Stomach (tissue), 9 donors: ENCODE measurements around the gene ZNF614. TPM values are rescaled to one million over a fixed set of nuclear protein-coding genes. Genes with fewer than 3 reads are reported as not detected.
"Not testable (repeated sequence)": the region's sequence is repeated elsewhere in the genome, so short reads cannot be mapped to it uniquely, and the experiment has no call there.

ENCODE experiments used
- DNase-seq, 2 donors: peaks; one replicate each; pipeline versions ENCODE4 v3.0.0 to v3.0.0-alpha.2; 2013 to 2019
- H3K27ac ChIP-seq, 5 donors: fragments of 200-600 bp in 4 of 5; sonication (generic) in 4 of 5; one replicate each; pipeline ENCODE4 v1.5.1; 2013 to 2019; ENCODE audit warnings: mild to moderate bottlenecking in 1 of 5, moderate library complexity in 1 of 5
- H3K27me3 ChIP-seq, 3 donors: fragments of 200-600 bp; sonication (generic); one replicate each; pipeline ENCODE4 v1.5.1; 2017 to 2019; ENCODE audit warnings: mixed run types in 1 of 3
- H3K36me3 ChIP-seq, 4 donors: fragments of 200-600 bp; sonication (generic); 1 replicate in 3 of 4; 2 replicates in 1 of 4; pipeline ENCODE4 v1.5.1; 2016 to 2019
- H3K4me1 ChIP-seq, 4 donors: fragments of 200-600 bp; sonication (generic); one replicate each; pipeline ENCODE4 v1.5.1; 2016 to 2019
- H3K4me3 ChIP-seq, 4 donors: fragments of 200-600 bp; sonication (generic) in 3 of 4; one replicate each; pipeline ENCODE4 v1.5.1; 2016 to 2019; ENCODE audit warnings: mild to moderate bottlenecking in 1 of 4
- H3K9me3 ChIP-seq, 4 donors: fragments of 200-600 bp; sonication (generic); one replicate each; pipeline ENCODE4 v1.5.1; 2016 to 2019
- EP300 ChIP-seq: sonication (generic); formaldehyde crosslinking; IDR thresholded peaks from one replicate; pipeline ENCODE4 v1.6.1; 2017; ENCODE audit warnings: antibody characterized with exemption
- POLR2A ChIP-seq, 4 donors: fragments of 450-650 bp; IDR thresholded peaks; one replicate each; pipeline ENCODE4 v1.6.1; 2016; ENCODE audit warnings: antibody characterized with exemption in 4 of 4, control low read depth in 2 of 4, mild to moderate bottlenecking in 1 of 4, moderate library complexity in 1 of 4
- POLR2AphosphoS5 ChIP-seq, 3 donors: sonication (generic); formaldehyde crosslinking; IDR thresholded peaks; one replicate each; pipeline ENCODE4 v1.6.1; 2016; ENCODE audit warnings: antibody characterized with exemption in 3 of 3
- WGBS, 5 donors: extraction: QIAGEN DNeasy Blood & Tissue Kit in 3 of 5; methylation state at CpG; one replicate each; pipeline versions ENCODE4 v1.1.5 to v1.1.7; 2013 to 2018; 5-methylcytosine and 5-hydroxymethylcytosine counted together
- intact Hi-C: fragments of 100-400 bp; cut with DNase I; formaldehyde crosslinking; loops from one replicate; pipeline ENCODE4 v1.15.1; 2023; ENCODE audit warnings: low total_unique reads
- polyA plus RNA-seq, 3 donors: library from polyadenylated mRNA; stranded (reverse); fragments of 200-250 nt; gene quantifications; one replicate each; pipeline ENCODE4 v1.2.3, GENCODE V29; 2013
- total RNA-seq, 5 donors: library from RNA; depleted of rRNA; stranded (reverse); fragments of >200 nt; gene quantifications; one replicate each; pipeline versions ENCODE4 v1.1.0 to v1.2.3, GENCODE V29; 2014 to 2016
- TF ChIP-seq, protein P1 (sequence below), 7 experiments: fragments of 450-650 bp in 4 of 7; fragments of 200-600 bp in 3 of 7; sonication (generic) in 3 of 7; IDR thresholded peaks; one replicate each; pipeline ENCODE4 v1.5.1; 2016 to 2019; ENCODE audit warnings: antibody characterized with exemption in 7 of 7, control low read depth in 2 of 7, mild to moderate bottlenecking in 1 of 7
- donor health status: healthy with polysubstance abuse.
- donor health status: Bipolar disorder and iron deficiency.
- donor health status: healthy.

Gene ZNF614
- total and polyA plus RNA-seq, 8 donors: 1.9 to 15.2 (median 3.8) TPM; not detected in 1

- H3K36me3 ChIP-seq: peaks cover 46 to 99% (median 84%) of the 10 kb centered on the region in 4 donors
- TF ChIP-seq, protein P1, sequence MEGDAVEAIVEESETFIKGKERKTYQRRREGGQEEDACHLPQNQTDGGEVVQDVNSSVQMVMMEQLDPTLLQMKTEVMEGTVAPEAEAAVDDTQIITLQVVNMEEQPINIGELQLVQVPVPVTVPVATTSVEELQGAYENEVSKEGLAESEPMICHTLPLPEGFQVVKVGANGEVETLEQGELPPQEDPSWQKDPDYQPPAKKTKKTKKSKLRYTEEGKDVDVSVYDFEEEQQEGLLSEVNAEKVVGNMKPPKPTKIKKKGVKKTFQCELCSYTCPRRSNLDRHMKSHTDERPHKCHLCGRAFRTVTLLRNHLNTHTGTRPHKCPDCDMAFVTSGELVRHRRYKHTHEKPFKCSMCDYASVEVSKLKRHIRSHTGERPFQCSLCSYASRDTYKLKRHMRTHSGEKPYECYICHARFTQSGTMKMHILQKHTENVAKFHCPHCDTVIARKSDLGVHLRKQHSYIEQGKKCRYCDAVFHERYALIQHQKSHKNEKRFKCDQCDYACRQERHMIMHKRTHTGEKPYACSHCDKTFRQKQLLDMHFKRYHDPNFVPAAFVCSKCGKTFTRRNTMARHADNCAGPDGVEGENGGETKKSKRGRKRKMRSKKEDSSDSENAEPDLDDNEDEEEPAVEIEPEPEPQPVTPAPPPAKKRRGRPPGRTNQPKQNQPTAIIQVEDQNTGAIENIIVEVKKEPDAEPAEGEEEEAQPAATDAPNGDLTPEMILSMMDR (IDR thresholded peaks at IDR 0.05): no peak
- TF ChIP-seq EP300 (no peak), POLR2AphosphoS5 (IDR thresholded peaks at IDR 0.05) (no peak), POLR2A (IDR thresholded peaks at IDR 0.05) (no peak)
- 98% methylated on average over 6 of the region's 6 CpGs for WGBS, 5 donors
These were observed 37.2 kb upstream of the ZNF614 start for GRCh38 chr19:52065399-52065798.

GRCh38 chr19:52056480-52056879 is 28.3 kb upstream of the ZNF614 start:
- intact Hi-C loops, H3K27me3 ChIP-seq, DNase-seq, H3K27ac ChIP-seq, H3K4me1 ChIP-seq, H3K4me3 ChIP-seq: not testable (repeated sequence)
- H3K36me3 ChIP-seq: peaks cover 0 to 34% (median 7%) of the 10 kb centered on the region in 4 donors
- WGBS, 5 donors: 94 to 99% (median 96%) methylated on average over 3 of the region's 3 CpGs
- peaks cover 20 to 100% (median 71%) of the 10 kb centered on the region in 4 donors for H3K9me3 ChIP-seq

More at GRCh38 chr19:52065399-52065798, 37.2 kb upstream of the ZNF614 start:
- intact Hi-C loops: no loop called here
- H3K27ac ChIP-seq: no peak overlapping the region
- no peaks in the 10 kb centered on the region for H3K4me1 ChIP-seq
- H3K9me3 ChIP-seq: peaks cover 89 to 100% (median 95%) of the 10 kb centered on the region in 4 donors
- no peaks in the 10 kb centered on the region for H3K27me3 ChIP-seq
- H3K4me3 ChIP-seq: no peak overlapping the region
- DNase-seq: no peak

DNA sequence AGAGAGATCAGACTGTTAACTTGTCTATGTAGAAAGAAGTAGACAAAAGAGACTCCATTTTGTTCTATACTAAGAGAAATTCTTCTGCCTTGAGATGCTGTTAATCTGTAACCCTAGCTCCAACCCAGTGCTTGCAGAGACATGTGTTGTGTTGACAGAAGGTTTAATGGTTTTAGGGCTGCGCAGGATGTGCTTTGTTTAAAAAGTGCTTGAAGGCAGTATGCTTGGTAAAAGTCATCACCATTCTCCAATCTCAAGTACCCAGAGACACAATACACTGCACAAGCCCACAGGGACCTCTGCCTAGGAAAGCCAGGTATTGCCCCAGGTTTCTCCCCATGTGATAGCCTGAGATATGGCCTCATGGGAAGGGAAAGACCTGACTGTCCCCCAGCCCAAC is 23.6 kb upstream of the ZNF614 start:
- H3K27ac ChIP-seq, intact Hi-C loops, H3K4me3 ChIP-seq, DNase-seq, H3K27me3 ChIP-seq: not testable (repeated sequence)
- peaks cover 10 to 69% (median 40%) of the 10 kb centered on the region in 4 donors for H3K9me3 ChIP-seq
- H3K4me1 ChIP-seq: peaks cover 0 to 21% (median 8%) of the 10 kb centered on the region in 4 donors
- WGBS, 5 donors: 20 to 88% (median 50%) methylated on average over 1 of the region's 1 CpG
- H3K36me3 ChIP-seq: peaks cover 2 to 15% (median 4%) of the 10 kb centered on the region in 4 donors

- intact Hi-C loops: no loop called here
- TF ChIP-seq POLR2AphosphoS5 (IDR thresholded peaks at IDR 0.05) (peak; percentile 56 to 80 (median 76)), EP300 (no peak), POLR2A (IDR thresholded peaks at IDR 0.05) (peak in 1 of 4 donors; percentile 9)
- TF ChIP-seq, protein P1 (IDR thresholded peaks at IDR 0.05): no peak
- H3K27me3 ChIP-seq: no peaks in the 10 kb centered on the region
- peaks cover 19 to 44% (median 33%) of the 10 kb centered on the region in 4 donors for H3K36me3 ChIP-seq
- H3K4me1 ChIP-seq: peaks cover 0 to 21% (median 8%) of the 10 kb centered on the region in 4 donors
- peak within 1 kb of the TSS; percentile 52 to 74 (median 68) for H3K4me3 ChIP-seq
- H3K9me3 ChIP-seq: peaks cover 9 to 67% (median 39%) of the 10 kb centered on the region in 4 donors
- WGBS, 5 donors: 0 to 1% (median 1%) methylated on average over 60 of the region's 60 CpGs
- DNase-seq: peak; percentile 88 to 98
- peak within 1 kb of the TSS; percentile 87 to 97 (median 96) for H3K27ac ChIP-seq
These were observed 20.6 kb upstream of the ZNF614 start, which contains the start of gene ZNF432 for GRCh38 chr19:52048555-52049501. TSS of gene ZNF432 (minus strand) at chr19:52048838. CDS start at chr19:52046868, 1,970 bp downstream.

- Histone ChIP-seq H3K4me3 (no peak overlapping the region), H3K27me3 (no peaks in the 10 kb centered on the region), H3K9me3 (peaks cover 60 to 94% (median 84%) of the 10 kb centered on the region in 4 donors), H3K27ac (no peak overlapping the region), H3K4me1 (no peaks in the 10 kb centered on the region), H3K36me3 (peaks cover 84 to 100% (median 94%) of the 10 kb centered on the region in 4 donors)
- TF ChIP-seq EP300 (no peak), POLR2A (IDR thresholded peaks at IDR 0.05) (no peak), POLR2AphosphoS5 (IDR thresholded peaks at IDR 0.05) (no peak)
- TF ChIP-seq, protein P1 (IDR thresholded peaks at IDR 0.05): no peak
- 97 to 99% (median 98%) methylated on average over 4 of the region's 4 CpGs for WGBS, 5 donors
- intact Hi-C loops: no loop called here
- DNase-seq: no peak
These were observed 11.0 kb upstream of the ZNF614 start for GRCh38 chr19:52039169-52039568.
